GM12873 (cell line): ENCODE results near the gene OGFRL1.

Experiments
- CTCF ChIP-seq: IDR thresholded peaks from 2 replicates; pipeline ENCODE4 v1.5.1; 2012; ENCODE audit warnings: low read depth, mild to moderate bottlenecking, moderate library complexity, low read length, control low read depth; ENCODE audit not compliant: insufficient read depth; ENCODE audit errors: missing control alignments

Gene OGFRL1

GRCh38 chr6:71287926-71288227 lies 734 bp upstream of the OGFRL1 start:
- no peak for TF ChIP-seq CTCF

GRCh38 chr6:71289039-71289801 lies 609 bp downstream of the OGFRL1 start:
- no peak for TF ChIP-seq CTCF

GRCh38 chr6:71289802-71290175 lies 1.2 kb downstream of the OGFRL1 start:
- no peak for TF ChIP-seq CTCF

- TF ChIP-seq CTCF: no peak
Measured at GRCh38 chr6:71290611-71291010, 2.0 kb downstream of the OGFRL1 start.

- no peak for TF ChIP-seq CTCF
Measured at GRCh38 chr6:71292001-71292400, 3.4 kb downstream of the OGFRL1 start.

GRCh38 chr6:71294121-71294523 lies 5.5 kb downstream of the OGFRL1 start:
- no peak for TF ChIP-seq CTCF

- TF ChIP-seq CTCF: no peak
Measured at GRCh38 chr6:71298459-71298858, 9.8 kb downstream of the OGFRL1 start.
